NCI-H2227 (cell line): ENCODE measurements around the gene MESP2.

Source experiments
- DNase-seq: peaks from one replicate; lab custom pipeline; 2025; ENCODE audit not compliant: unreplicated experiment; lab: John Stamatoyannopoulos, UW

MESP2 gene

GRCh38 chr15:89801471-89802195, 25.5 kb downstream of the MESP2 start:
- DNase-seq: no peak

- DNase-seq: no peak
Measured at GRCh38 chr15:89802231-89802928, 26.2 kb downstream of the MESP2 start.

- no peak for DNase-seq
Measured at GRCh38 chr15:89802986-89803824, 27.1 kb downstream of the MESP2 start.

GRCh38 chr15:89803941-89804800, 28.0 kb downstream of the MESP2 start:
- DNase-seq: no peak

GRCh38 chr15:89805241-89806209, 29.4 kb downstream of the MESP2 start:
- DNase-seq: no peak

- no peak for DNase-seq
Measured at GRCh38 chr15:89806210-89806558, 30.1 kb downstream of the MESP2 start.

GRCh38 chr15:89806559-89807550, 30.7 kb downstream of the MESP2 start:
- no peak for DNase-seq

- DNase-seq: no peak
Measured at GRCh38 chr15:89807689-89808088, 31.6 kb downstream of the MESP2 start.

GRCh38 chr15:89808160-89808870, 32.2 kb downstream of the MESP2 start:
- DNase-seq: no peak

- DNase-seq: no peak
Measured at GRCh38 chr15:89809093-89809786, 33.1 kb downstream of the MESP2 start.

GRCh38 chr15:89809787-89810148, 33.6 kb downstream of the MESP2 start:
- no peak for DNase-seq

GRCh38 chr15:89810837-89811236, 34.7 kb downstream of the MESP2 start:
- DNase-seq: no peak

- DNase-seq: no peak
Measured at GRCh38 chr15:89812011-89812846, 36.1 kb downstream of the MESP2 start.

- DNase-seq: no peak
Measured at GRCh38 chr15:89812847-89813320, 36.8 kb downstream of the MESP2 start.

- no peak for DNase-seq
Measured at GRCh38 chr15:89813381-89814111, 37.4 kb downstream of the MESP2 start.
